ENCODE results near the gene TTC23. TPM values are rescaled to one million over a fixed set of nuclear protein-coding genes. Genes with fewer than 3 reads are reported as not detected.
A peak's percentile ranks its signal among the peaks of the same experiment; 100 is the strongest.

Gene TTC23
- total and polyA plus RNA-seq, 7 donors: 5.5 to 33.0 (median 19.9) TPM

GRCh38 chr15:99104788-99105513 lies 144.4 kb downstream of the TTC23 start, which contains the start of gene SYNM:
Gene SYNM (plus strand): TSS chr15:99105080. CDS start chr15:99105200, 120 bp downstream.
- DNase-seq: peak; percentile 94
- Histone ChIP-seq H3K4me1 (peaks cover 0 to 24% (median 13%) of the 10 kb centered on the region in 4 donors), H3K9me3 (no peaks in the 10 kb centered on the region), H3K27me3 (no peaks in the 10 kb centered on the region), H3K27ac (peak within 1 kb of the TSS; percentile 90 to 100 (median 96)), H3K4me3 (peak within 1 kb of the TSS; percentile 81 to 87 (median 82)), H3K36me3 (peaks cover 0 to 15% (median 5%) of the 10 kb centered on the region in 4 donors)
- WGBS, 2 donors: 1% methylated on average over 91 of the region's 91 CpGs
- intact Hi-C loops (cut with DNase I): loop anchor here (1.0 to 5.0 kb wide), 2 partner anchors 37 to 109 kb away; no protein-coding TSS in a partner anchor
- peak; percentile 98 to 100 (median 100) for TF ChIP-seq POLR2AphosphoS5 (IDR thresholded peaks at IDR 0.05)
- peak; percentile 87 to 95 for TF ChIP-seq POLR2A (IDR thresholded peaks at IDR 0.05)
- no peak for TF ChIP-seq EP300 (IDR thresholded peaks at IDR 0.05)
- TF ChIP-seq CTCF (IDR thresholded peaks at IDR 0.05): peak; percentile 30 to 90 (median 44)

GRCh38 chr15:99103279-99103678 lies 146.1 kb downstream of the TTC23 start:
- Histone ChIP-seq H3K27me3 (no peaks in the 10 kb centered on the region), H3K9me3 (no peaks in the 10 kb centered on the region), H3K36me3 (peaks cover 0 to 4% (median 0%) of the 10 kb centered on the region in 4 donors), H3K4me3 (no peak overlapping the region), H3K27ac (no peak overlapping the region), H3K4me1 (peaks cover 0 to 13% (median 5%) of the 10 kb centered on the region in 4 donors)
- intact Hi-C loops (cut with DNase I): no loop called here
- DNase-seq: no peak
- 93 to 94% methylated on average over 2 of the region's 2 CpGs for WGBS, 2 donors
- no peak for TF ChIP-seq POLR2A (IDR thresholded peaks at IDR 0.05)
- TF ChIP-seq POLR2AphosphoS5 (IDR thresholded peaks at IDR 0.05): no peak
- no peak for TF ChIP-seq CTCF (IDR thresholded peaks at IDR 0.05)
- TF ChIP-seq EP300 (IDR thresholded peaks at IDR 0.05): no peak

- no peaks in the 10 kb centered on the region for H3K9me3 ChIP-seq
- 74 to 77% methylated on average over 13 of the region's 13 CpGs for WGBS, 2 donors
- no peak overlapping the region for H3K4me3 ChIP-seq
- TF ChIP-seq POLR2AphosphoS5 (IDR thresholded peaks at IDR 0.05): no peak
- no peak for TF ChIP-seq EP300 (IDR thresholded peaks at IDR 0.05)
- TF ChIP-seq CTCF (IDR thresholded peaks at IDR 0.05): no peak
- TF ChIP-seq POLR2A (IDR thresholded peaks at IDR 0.05): no peak
- DNase-seq: peak; percentile 62
- no peak overlapping the region for H3K27ac ChIP-seq
- no peaks in the 10 kb centered on the region for H3K27me3 ChIP-seq
- peaks cover 0 to 3% (median 0%) of the 10 kb centered on the region in 4 donors for H3K36me3 ChIP-seq
- intact Hi-C loops (cut with DNase I): no loop called here
- H3K4me1 ChIP-seq: peaks cover 0 to 14% (median 5%) of the 10 kb centered on the region in 4 donors
Measured at GRCh38 chr15:99102332-99103235, 146.8 kb downstream of the TTC23 start.

DNA sequence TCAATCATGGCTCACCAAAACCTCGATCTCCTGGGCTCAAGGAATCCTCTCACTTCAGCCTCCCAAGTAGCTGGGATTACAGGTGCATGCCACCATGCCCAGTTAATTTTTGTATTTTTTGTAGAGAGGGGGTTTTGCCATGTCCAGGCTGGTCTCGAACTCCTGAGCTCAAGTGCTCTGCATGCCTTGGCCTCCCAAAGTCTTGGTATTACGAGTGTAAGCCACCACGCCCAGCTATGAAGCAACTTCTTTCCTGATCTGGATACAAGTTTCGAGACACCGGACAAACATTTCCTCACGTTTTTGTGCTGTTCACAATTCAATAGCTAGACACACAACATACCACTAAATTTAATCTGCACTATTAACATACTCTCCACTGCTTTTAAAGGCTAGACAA lies 147.9 kb downstream of the TTC23 start:
- TF ChIP-seq CTCF (IDR thresholded peaks at IDR 0.05) (no peak), EP300 (IDR thresholded peaks at IDR 0.05) (no peak), POLR2A (IDR thresholded peaks at IDR 0.05) (no peak), POLR2AphosphoS5 (IDR thresholded peaks at IDR 0.05) (no peak)
- peaks cover 0 to 18% (median 5%) of the 10 kb centered on the region in 4 donors for H3K4me1 ChIP-seq
- 58 to 82% methylated on average over 7 of the region's 7 CpGs for WGBS, 2 donors
- DNase-seq: no peak
- intact Hi-C loops (cut with DNase I): no loop called here
- no peak overlapping the region for H3K4me3 ChIP-seq
- no peak overlapping the region for H3K27ac ChIP-seq
- no peaks in the 10 kb centered on the region for H3K36me3 ChIP-seq
- H3K27me3 ChIP-seq: no peaks in the 10 kb centered on the region
- no peaks in the 10 kb centered on the region for H3K9me3 ChIP-seq
